ENCODE data around the gene SCYL1. TPM values are rescaled to one million over a fixed set of nuclear protein-coding genes. Genes with fewer than 3 reads are reported as not detected.
A peak's percentile ranks its signal among the peaks of the same experiment; 100 is the strongest.

The SCYL1 gene
- total RNA-seq, 1 experiment from 2014 or later: 104 TPM

GRCh38 chr11:65562020-65562419 lies 37.1 kb downstream of the SCYL1 start (continued):
- TF ChIP-seq POLR2A (IDR thresholded peaks at IDR 0.05; ENCODE audit: borderline replicate concordance, extremely low read depth, insufficient read depth, insufficient read length) (no peak), ZNF274 (IDR thresholded peaks at IDR 0.05; ENCODE audit: low read depth, low read length) (no peak), SIN3A (IDR thresholded peaks at IDR 0.05; ENCODE audit: low read depth) (no peak), ELF1 (IDR thresholded peaks at IDR 0.05; ENCODE audit: borderline replicate concordance, low read depth) (no peak), CEBPB (IDR thresholded peaks at IDR 0.05; ENCODE audit: low read depth) (no peak), CBX3 (IDR thresholded peaks at IDR 0.05; ENCODE audit: low read depth) (no peak), YY1 (IDR thresholded peaks at IDR 0.05; ENCODE audit: extremely low read depth, insufficient replicate concordance, low read depth, low read length) (no peak)

GRCh38 chr11:65562788-65563187 lies 37.9 kb downstream of the SCYL1 start:
- Histone ChIP-seq H3K27me3 (ENCODE audit: insufficient read depth, low read length) (no peaks in the 10 kb centered on the region), H3K4me1 (ENCODE audit: control insufficient read depth in 1 of 2, insufficient read depth in 2 of 2, low read length in 2 of 2) (peaks cover 55 to 85% of the 10 kb centered on the region in 2 experiments), H2AFZ (ENCODE audit: low read depth, low read length, poor library complexity, severe bottlenecking) (peak overlapping the region; percentile 22), H4K20me1 (ENCODE audit: insufficient read depth) (no peaks in the 10 kb centered on the region), H3K79me2 (ENCODE audit: insufficient read depth, low read length) (peaks cover 8% of the 10 kb centered on the region), H3K9me3 (ENCODE audit: control insufficient read depth in 1 of 2, insufficient read depth in 1 of 2, low read depth in 1 of 2, low read length in 2 of 2) (no peaks in the 10 kb centered on the region), H3K27ac (ENCODE audit: low read depth, low read length) (peak overlapping the region; percentile 41; the same call in 1 of the 2 replicates), H3K9ac (ENCODE audit: low read length) (no peak overlapping the region), H3K36me3 (ENCODE audit: control insufficient read depth in 1 of 2, insufficient read depth in 2 of 2, low read length in 2 of 2) (no peaks in the 10 kb centered on the region), H3K4me3 (replicated peaks in 1 of 2; ENCODE audit: low read depth in 1 of 2, low read length in 2 of 2) (peak overlapping the region in 1 of 2 experiments; percentile 20; a peak in 1 of 4 replicates), H3K4me2 (ENCODE audit: low read length) (peak overlapping the region; percentile 64), H3K9me2 (ENCODE audit: insufficient read depth) (no peaks in the 10 kb centered on the region)
- BruUV-seq (replicated peaks): no TSS peak
- intact Hi-C loops (cut with micrococcal nuclease): no loop called here
- ATAC-seq (no peak), DNase-seq (ENCODE audit: low read depth, low spot score) (no peak)
- ChIA-PET RAD21 (ENCODE audit: low non-redundant PET in 1 of 2, low total read pairs in 2 of 2, uncharacterized antibody in 2 of 2, unreplicated experiment in 2 of 2) (no interaction called here), CTCF (interaction anchor here (1.9 to 4.5 kb wide), 2 partner anchors 11 to 22 kb away, joined by 5 to 29 read pairs; no protein-coding TSS in a partner anchor), POLR2A (interaction anchor here (0.8 to 2.9 kb wide), 3 partner anchors 11 to 22 kb away, joined by 4 to 9 read pairs (median 4); no protein-coding TSS in a partner anchor)
- no peak for TF ChIP-seq SIN3A (IDR thresholded peaks at IDR 0.05; ENCODE audit: low read depth)
- TF ChIP-seq MAX (IDR thresholded peaks at IDR 0.05): no peak
- no peak for TF ChIP-seq EZH2 (IDR thresholded peaks at IDR 0.05)
- no peak for TF ChIP-seq ELF1 (IDR thresholded peaks at IDR 0.05; ENCODE audit: borderline replicate concordance, low read depth)
- TF ChIP-seq EZH2phosphoT487 (IDR thresholded peaks at IDR 0.05; ENCODE audit: borderline replicate concordance): no peak
